HG03097 (cell line): ENCODE results near the gene SLC39A10.
"Not testable (repeated sequence)": the region's sequence is repeated elsewhere in the genome, so short reads cannot be mapped to it uniquely, and the experiment has no call there.

ENCODE experiments used
- ATAC-seq: cut with Tn5 transposase; IDR thresholded peaks from one replicate; pipeline ENCODE4 v1.9.1; 2021; ENCODE audit not compliant: unreplicated experiment, low FRiP score

SLC39A10 gene

DNA sequence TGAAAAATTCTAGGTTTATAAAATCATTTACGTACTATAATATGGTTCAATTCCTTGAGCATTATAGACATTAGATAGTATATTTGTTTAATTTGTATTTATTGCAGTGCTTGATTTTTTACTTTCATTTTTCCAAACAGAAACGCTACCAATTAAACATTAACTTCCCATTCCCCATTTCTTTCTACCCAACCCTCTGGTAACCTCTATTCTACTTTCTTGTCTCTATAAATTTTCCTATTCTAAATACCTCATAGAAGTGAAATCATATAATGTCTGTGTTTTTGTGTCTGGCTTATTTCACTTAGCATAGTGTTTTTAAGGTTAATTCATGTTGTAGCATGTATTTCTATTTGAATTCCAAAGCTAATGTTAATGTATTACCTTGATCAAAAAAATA is 11.6 kb upstream of the SLC39A10 start:
- ATAC-seq = no peak

DNA sequence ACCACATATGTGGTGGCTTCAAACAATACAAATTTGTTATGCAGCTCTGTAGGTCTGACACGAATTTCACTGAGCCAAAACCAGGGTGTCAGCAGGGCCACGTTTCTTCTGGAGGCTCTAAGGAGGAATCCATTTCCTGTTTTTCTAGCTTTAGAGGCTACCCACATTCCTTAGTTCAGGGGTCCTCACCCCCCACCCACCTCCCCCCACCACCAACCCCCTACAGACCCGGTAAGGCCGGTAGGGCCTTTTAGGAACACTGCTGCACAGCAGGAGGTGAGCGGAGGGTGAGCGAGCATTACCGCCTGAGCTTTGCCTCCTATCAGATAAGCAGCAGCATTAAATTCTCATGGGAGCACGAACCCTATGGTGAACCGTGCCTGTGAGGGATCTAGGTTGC is 10.6 kb upstream of the SLC39A10 start:
- no peak for ATAC-seq

DNA sequence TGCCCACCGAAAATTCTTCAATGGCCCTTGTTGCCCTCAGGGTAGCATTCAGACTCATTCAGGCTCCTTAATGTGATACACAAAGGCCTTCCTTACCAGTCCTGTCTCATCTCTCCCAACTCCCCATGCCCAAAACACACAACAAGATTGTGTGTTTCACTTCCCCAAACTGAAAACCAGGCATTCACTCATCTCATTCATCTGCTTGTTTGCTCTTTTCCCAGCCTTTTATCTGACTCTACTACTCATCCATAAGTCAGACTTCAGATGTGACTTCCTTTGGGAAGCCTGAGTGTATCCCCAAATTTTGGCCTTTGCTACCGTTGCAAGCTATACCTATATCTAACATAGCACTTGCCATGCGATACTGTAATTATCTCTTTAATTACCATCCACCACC is 9.7 kb upstream of the SLC39A10 start:
- no peak for ATAC-seq

DNA sequence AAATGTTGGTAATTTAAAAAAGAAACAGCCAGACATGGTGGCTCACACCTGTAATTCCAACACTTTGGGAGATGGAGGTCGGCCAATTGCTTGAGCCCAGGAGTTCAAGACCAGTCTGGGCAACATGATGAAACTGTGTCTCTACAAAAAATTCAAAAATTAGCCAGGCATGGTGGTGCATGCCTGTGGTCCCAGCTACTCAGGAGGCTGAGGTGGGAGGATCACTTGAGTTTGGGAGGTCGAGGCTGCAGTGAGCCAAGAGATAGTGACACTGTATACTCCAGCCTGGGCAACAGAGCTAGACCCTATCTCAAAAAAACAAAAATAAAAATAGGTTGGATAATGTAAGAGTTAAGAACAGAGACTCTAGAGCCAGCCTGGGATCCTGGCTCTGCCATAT is 8.7 kb upstream of the SLC39A10 start:
- ATAC-seq = not testable (repeated sequence)

DNA sequence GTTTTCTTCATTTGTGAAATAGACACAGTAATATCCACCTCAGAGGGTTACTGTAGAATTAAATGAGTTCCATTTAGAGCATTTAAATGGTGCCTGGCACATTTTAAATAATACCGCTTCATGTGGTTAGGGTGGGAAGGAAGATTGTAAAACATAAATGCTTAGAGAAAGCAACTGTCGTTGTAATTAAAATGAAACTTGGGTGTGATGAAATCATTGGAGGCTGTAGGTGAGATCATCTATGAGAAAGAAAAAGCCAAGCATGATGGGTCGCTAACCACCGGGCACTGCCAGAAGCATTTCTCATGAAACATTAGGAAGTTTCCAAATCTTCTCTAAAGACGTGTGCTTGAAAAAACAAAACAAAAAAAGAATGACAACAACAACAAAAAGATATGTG is 8.2 kb upstream of the SLC39A10 start:
- ATAC-seq = no peak

DNA sequence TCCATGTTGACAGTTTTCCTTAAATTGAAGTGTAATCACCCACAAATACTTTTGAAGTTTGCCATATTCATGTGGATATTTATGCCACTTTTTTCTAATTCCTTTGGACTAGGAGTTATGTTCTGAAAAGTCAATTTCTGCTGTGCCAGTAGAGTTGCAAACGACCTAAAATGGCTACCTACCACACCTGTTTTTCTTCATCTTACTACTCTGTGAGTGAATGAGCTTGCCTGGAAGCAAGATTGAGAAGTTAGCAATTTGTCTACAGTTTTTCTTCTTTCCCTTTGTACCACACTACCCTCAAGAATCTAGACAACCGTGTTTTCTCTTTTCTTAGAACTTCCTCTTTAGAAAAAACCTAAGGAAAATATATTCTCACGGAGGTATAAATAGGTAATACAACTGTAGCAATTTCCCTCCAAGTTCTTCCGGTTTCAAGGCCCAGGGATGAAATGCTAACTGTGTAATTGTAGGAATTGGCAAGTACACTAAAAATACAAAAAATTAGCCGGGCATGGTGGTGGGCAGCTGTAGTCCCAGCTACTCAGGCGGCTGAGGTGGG is 7.3 kb upstream of the SLC39A10 start:
- peak; percentile 10 for ATAC-seq

DNA sequence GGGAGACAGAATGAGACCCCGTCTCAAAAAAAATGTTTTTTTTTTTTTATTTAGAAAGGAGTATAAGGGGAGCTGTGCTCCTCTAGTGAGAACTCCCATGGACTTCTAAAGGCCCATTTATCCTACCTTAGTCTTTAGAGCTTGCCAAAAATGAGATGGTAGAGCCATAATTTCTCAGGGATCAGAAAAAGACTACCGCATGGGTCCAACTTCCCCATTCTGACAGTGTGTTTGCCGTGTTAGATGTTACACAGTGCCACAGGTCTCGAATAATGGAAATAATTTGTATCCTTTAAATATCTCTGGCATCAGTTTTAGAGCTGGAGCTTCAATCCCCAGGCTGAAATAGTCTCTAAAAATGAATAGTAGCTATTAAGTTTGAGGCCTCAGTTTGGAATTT is 6.0 kb upstream of the SLC39A10 start:
- no peak for ATAC-seq

DNA sequence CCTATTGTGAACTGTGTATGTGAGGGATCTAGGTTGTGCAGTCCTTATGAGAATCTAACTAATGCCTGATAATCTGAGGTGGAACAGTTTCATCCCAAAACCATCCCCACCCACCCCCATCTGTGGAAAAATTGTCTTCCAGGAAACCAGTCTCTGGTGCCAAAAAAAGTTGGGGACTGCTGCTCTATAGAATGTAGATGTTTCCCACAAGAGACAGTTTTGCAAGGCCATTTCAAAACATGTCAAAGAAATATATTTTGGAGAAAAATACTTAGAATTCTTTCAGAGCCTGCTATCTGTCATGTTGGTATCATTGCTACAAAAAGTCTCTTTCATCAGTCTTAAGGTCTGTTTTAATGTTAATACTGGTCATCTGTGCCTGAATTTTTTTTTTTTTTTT is 4.1 kb upstream of the SLC39A10 start:
- no peak for ATAC-seq

DNA sequence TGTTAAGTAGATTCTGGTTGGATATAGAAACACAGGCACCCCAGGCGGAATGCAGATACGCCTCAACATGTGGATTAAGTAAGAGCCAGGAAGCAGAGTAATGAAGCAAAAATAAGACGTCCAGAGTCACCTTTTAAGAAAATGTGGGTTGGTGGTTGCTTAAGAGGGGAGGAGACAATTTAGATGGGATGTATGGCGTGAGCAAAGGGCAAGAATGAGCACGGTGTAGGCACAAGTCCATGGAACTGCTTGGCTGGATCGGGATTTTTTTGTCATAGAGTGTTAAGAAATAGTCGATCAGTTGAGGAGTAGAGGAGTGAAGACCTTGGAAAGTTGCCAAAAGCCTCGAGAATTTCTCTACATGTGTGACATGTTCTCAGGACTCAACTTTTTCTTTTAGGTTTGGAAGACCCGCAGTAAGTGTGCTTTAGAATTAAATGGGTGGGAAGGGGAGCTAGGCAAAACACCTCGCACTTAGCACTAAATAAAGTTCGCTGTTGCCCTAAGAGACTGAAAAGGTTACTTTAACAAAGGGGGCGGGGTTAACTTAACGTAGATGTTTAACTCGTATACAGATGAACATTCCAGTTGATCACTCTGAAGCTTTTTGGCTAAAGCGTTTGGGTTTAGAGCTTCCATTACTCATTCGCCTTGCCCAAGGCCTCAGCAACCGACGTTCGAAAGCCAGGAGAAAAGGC is 716 bp upstream of the SLC39A10 start:
- ATAC-seq = no peak

DNA sequence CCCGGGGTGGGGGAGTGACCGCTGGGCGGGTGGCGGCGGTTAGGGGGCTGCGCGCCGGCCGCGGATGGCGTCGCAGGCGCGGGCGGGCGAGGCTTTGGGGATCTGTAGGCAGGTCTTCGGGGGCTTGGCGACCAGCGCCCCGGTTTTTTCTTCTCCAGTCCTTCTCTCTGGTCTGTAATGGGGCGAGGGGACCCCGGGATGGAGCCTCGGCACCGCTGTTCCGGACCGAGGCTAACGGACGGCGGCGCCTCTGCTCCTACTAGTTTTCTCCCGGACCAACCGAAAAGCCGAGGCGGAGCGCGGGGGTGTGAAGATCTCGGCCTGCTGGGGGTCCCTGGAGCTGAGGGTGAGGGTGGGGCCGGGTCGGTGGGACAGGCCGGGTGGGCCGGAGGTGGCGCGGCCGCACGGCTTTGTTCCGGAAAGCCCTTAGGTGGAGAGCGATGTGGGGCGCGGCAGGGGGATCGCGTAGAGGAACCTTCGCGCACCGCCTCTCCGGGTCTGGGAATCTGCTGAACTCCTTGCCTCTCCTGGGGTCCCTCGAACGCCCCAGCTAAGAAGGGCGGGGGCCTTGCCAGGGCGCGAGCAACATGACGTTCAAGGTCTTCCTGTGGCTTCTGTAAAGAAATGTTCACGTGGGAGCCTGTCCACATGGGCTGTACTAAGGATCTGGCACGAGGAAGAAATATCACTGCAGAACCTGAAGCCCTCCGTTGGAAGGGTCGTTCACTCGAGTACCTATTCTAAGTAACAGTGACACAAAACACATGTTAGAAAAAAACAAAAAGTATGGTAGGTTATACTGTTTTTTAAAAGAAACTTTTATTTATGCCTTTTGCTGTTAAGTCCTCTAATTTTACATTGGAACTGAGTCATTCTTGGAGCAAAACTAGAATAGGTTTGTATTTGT is 861 bp downstream of the SLC39A10 start:
- peak; percentile 16 for ATAC-seq

DNA sequence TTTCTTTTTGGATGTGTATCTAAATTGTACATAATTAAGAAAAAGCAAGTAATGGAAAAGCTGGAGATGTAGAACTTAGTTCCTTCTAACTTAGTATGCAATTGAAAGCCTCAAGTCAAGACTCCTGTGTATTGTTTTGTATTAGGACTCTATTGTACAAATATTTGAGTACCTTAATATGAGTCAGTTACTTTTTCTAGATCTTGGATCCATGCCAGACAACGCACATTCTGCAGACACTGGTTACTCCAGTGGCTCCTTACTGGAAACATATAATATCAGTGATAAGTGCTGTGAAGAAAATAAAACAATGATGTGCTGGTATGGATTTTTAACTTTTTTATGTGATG is 1.5 kb downstream of the SLC39A10 start:
- no peak for ATAC-seq

DNA sequence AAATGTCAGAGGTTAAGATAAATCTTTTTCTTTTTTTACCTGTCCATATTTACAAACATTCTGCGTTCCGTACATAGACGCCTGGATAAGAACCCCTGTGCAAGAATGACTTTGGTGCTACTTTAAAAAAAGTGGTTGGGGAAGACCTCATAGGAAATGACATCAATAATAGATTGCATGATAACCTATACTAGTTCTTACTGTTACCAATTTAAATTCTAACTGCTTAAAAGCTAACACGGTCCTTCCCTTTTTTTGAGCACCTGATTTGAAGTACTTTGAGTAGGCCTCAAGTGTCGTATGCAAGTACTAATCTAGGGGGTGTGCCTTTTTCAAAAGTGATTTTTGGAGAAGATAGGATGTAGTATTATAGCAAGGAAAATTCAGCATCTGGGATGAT is 2.1 kb downstream of the SLC39A10 start:
- no peak for ATAC-seq

DNA sequence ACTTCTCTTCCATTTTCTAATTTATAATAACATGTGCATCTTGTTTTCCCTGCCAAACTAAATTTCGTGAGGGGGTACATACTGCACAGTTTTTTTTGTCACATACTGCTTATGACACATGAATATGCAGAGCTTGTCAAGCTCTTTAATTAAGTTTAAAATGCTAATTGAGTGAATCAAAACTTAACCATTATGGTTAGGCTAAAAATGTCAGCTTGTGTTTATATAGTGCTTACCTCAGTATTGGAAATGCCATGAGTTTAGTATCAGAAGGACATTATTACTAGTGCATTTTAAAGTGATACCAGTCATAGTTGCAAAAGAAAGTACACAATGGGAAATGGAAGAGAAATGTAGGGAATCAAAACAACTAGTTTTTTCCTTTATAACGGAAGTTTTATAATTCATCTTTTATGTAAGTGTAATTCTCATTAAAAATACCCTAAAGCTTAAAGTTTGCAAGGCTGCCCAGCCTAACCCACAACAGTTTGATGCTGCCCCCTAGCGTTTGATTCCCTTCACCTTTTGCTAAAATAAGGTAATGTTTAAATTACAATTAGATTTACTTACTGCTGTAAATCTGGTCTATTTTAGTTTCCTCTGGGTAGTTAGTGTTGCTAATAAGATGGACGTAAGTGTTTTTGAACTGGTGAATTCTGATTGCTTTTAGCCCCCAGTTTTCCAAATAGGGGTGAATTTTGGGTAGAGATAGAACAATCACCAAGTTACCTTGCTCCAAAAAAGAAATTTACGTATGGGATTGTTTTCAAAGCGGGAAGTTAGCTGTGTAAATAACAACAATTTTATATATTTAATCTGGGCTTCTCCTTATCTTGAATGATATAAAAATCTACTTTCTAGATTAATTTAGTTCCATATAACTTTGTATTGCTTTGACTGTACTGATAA is 3.2 kb downstream of the SLC39A10 start:
- ATAC-seq = no peak

DNA sequence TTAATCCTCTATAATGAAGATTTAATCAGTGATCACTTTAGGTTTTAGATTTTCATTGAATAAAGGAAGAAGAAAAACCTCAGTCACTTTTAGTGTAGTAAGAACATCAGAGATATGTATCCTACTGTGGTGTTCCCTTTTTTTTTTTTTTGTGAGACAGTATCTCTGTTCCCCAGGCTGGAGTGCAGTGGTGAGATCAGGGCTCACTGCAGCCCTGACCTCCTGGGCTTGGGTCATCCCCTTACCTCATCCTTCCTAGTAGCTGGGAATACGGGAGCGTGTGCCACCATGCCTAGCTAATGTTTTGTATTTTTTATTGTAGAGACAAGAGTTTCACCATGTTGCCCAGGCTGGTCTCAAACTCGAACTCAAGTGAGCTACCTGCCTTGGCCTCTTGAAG is 5.1 kb downstream of the SLC39A10 start:
- no peak for ATAC-seq

DNA sequence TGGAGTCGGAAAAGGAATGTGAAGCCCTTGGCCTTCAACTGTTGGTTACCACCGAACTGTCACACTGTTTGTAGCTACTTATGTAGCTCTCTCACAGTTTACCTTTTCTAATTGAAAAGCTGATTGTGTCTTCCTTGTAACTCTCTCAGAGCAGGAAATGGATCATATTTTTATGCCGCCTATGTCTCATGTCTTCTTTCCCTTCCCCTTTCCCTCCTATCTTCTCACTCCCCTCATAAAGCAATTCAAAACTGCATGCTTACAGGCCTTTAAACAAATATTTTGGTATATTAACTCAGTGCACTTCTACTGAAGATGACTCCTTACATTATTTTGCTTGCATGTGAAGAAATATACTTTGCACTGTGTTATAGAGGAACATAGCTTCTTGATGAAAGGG is 6.0 kb downstream of the SLC39A10 start:
- ATAC-seq = no peak

DNA sequence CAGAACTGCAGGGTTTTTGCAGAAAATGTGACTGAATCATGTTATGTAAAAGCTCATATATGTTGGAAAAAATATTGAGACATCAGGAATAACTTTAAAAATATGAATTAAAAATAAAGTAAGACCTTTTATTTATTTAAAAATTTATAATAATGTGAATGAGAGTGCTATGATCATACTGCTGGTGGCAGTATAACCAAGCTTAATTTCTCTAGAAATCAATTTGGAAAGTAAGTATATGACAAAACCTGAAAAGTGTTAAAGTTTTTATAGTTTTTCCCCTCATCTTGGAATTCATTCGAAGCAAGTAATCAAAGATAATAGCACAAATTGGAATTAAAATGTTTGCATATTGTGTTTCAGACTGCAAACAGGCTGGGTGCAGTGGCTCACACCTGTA is 7.5 kb downstream of the SLC39A10 start:
- ATAC-seq = no peak

DNA sequence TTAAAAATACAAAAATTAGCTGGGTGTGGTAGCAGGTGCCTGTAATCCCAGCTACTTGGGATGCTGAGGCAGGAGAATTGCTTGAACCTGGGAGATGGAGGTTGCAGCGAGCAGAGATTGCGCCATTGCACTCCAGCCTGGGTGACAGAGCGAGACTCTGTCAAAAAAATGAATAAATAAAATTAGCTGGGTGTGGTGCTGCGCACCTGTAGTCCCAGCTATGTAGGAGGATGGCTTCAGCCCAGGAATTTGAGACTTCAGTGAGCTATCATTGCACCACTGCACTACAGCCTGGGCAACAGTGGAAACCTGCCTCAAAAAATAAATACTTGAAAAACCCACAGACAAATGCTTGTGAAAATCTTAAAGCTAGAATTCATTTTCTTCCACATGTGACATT is 8.1 kb downstream of the SLC39A10 start:
- not testable (repeated sequence) for ATAC-seq

DNA sequence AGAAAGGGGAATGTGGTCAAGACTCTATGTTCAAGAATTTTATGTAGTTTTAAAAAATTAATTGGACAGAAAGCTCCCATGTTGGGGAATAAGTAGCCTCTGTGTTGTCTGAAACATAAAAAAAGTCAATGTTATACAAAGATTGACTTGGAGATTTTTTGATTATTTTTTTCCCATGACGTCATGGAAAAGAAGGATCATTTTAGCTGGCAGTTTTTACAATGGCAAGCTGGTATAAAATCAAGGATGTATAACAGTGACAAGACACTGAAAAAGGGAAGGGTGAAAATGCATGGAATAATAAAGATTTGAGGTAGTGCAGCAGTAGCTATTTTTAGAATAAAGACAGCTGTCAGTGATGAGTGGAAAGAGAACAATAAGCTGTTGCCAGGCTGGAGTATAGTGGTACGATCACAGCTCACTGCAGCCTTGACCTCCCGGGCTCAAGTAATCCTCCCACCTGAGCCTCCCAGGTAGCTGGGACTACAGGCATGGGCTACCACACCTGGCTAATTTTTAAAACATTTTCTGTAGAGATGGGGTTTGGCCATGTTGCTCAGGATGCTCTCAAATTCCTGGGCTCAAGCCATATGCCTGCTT is 9.2 kb downstream of the SLC39A10 start:
- ATAC-seq = no peak

DNA sequence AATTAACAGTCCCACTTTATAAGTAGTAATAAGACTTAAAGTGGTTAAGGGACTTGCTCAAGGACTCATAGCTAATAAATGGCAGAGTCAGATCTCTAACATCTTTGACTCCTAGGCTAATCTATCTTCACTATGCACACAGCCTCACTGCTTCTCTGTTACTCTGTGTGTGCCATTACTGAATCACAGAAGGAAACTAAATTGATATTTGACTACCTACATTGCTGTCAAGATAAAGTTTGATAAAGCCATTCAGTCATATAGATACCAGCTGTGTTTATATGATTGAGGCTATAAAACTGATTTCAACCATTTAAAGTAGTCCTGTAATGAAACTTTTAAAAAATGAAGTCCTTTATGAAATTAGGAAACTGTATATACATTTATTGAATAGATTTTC is 10.9 kb downstream of the SLC39A10 start:
- ATAC-seq = no peak

DNA sequence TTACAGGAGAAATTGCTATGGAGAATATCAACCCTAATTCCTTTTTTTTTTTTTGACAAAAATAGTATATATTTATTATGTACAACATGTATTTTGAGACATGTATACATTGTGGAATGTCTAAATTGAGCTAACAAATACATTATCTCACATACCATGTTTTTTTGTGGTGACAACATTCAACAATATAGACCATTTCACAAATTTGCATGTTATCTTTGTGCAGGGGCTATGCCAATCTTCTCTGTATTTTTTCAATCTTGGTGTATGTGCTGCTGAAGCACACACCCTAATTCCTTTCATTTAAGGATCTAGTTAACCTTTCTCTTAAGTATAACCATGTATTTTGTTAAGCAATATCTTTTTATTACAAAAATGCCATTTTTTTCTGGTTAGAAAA is 13.2 kb downstream of the SLC39A10 start:
- ATAC-seq = no peak
